Liver (tissue), 3 donors: ENCODE results near the gene ZMPSTE24.

Experiments
- MAX ChIP-seq: IDR thresholded peaks from 2 replicates; pipeline ENCODE4 v1.6.1; 2016; ENCODE audit warnings: antibody characterized with exemption
- RAD21 ChIP-seq, 2 donors: IDR thresholded peaks; 2 replicates each; pipeline ENCODE4 v1.6.1; 2016; ENCODE audit warnings: antibody characterized with exemption in 2 of 2, mild to moderate bottlenecking in 2 of 2
- TAF1 ChIP-seq: conservative IDR thresholded peaks from 2 replicates; pipeline ENCODE4 v1.6.1; 2016; ENCODE audit warnings: antibody characterized with exemption, mild to moderate bottlenecking
- TF ChIP-seq, protein P1 (sequence below): fragments of 150-350 bp; IDR thresholded peaks from 2 replicates; pipeline ENCODE4 v1.5.1; 2017; ENCODE audit warnings: improper control_type of control experiment, low read depth, low read length; ENCODE audit not compliant: missing input control
- TF ChIP-seq, protein P2 (sequence below): IDR thresholded peaks from 2 replicates; pipeline ENCODE4 v1.6.1; 2016; ENCODE audit warnings: antibody characterized with exemption, mild to moderate bottlenecking
- donor health status: healthy.
- donor health status: healthy.

DNA sequence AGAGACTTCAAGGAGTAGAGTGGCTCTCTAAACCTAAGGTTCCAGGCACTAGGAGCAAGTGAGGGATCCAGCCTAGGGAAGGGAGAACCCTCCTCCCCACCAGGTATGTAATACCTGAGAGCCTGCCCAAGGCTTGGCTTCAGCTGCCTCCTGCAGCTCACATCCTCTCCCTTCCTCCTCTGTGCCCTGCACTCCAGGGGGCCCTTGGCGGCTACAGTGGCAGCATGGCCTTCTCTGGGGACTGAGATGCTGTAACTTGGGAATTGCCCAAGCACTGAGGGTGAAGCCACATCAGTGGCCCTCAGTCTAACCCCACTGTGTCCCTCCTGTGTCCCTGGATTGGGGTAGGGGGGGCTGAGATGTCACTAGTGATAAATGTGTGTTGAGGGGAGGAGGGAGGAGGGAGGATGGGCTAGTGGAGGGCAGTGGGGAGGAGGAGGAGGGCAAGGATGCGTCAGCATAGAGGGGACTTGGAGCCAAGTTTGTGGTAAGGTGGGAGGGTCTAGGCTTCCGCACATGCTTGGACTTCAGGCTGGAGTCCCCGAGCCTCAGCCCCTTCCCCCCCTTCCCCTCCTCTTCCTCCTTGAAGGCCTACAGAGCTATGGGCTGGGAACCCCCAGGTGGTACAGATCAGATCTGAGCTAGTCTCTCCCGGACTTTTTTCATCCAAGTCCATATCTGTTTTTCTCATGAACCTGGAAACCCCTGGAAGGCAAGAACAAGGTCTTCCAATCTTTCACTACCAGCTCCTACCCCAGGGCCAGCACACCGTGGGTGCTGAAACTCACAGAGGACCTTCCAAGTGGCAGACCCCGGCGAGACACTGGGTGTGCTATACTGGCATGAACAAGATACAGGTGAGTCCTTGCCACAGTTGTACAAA is 41.6 kb downstream of the ZMPSTE24 start:
- TF ChIP-seq, protein P1, sequence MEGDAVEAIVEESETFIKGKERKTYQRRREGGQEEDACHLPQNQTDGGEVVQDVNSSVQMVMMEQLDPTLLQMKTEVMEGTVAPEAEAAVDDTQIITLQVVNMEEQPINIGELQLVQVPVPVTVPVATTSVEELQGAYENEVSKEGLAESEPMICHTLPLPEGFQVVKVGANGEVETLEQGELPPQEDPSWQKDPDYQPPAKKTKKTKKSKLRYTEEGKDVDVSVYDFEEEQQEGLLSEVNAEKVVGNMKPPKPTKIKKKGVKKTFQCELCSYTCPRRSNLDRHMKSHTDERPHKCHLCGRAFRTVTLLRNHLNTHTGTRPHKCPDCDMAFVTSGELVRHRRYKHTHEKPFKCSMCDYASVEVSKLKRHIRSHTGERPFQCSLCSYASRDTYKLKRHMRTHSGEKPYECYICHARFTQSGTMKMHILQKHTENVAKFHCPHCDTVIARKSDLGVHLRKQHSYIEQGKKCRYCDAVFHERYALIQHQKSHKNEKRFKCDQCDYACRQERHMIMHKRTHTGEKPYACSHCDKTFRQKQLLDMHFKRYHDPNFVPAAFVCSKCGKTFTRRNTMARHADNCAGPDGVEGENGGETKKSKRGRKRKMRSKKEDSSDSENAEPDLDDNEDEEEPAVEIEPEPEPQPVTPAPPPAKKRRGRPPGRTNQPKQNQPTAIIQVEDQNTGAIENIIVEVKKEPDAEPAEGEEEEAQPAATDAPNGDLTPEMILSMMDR, result no peak
- TF ChIP-seq TAF1 (no peak), RAD21 (IDR thresholded peaks at IDR 0.05) (no peak), MAX (no peak)
- TF ChIP-seq, protein P2, sequence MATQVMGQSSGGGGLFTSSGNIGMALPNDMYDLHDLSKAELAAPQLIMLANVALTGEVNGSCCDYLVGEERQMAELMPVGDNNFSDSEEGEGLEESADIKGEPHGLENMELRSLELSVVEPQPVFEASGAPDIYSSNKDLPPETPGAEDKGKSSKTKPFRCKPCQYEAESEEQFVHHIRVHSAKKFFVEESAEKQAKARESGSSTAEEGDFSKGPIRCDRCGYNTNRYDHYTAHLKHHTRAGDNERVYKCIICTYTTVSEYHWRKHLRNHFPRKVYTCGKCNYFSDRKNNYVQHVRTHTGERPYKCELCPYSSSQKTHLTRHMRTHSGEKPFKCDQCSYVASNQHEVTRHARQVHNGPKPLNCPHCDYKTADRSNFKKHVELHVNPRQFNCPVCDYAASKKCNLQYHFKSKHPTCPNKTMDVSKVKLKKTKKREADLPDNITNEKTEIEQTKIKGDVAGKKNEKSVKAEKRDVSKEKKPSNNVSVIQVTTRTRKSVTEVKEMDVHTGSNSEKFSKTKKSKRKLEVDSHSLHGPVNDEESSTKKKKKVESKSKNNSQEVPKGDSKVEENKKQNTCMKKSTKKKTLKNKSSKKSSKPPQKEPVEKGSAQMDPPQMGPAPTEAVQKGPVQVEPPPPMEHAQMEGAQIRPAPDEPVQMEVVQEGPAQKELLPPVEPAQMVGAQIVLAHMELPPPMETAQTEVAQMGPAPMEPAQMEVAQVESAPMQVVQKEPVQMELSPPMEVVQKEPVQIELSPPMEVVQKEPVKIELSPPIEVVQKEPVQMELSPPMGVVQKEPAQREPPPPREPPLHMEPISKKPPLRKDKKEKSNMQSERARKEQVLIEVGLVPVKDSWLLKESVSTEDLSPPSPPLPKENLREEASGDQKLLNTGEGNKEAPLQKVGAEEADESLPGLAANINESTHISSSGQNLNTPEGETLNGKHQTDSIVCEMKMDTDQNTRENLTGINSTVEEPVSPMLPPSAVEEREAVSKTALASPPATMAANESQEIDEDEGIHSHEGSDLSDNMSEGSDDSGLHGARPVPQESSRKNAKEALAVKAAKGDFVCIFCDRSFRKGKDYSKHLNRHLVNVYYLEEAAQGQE, result no peak
